IPS DF 19.7 (cell line): ENCODE results near the gene LRRC46.

Experiments
- DNase-seq: peaks from one replicate; pipeline ENCODE4 v3.0.0-alpha.2; 2013; ENCODE audit warnings: low read depth, low spot score

The LRRC46 gene

GRCh38 chr17:47831003-47831933, at the start of gene LRRC46, which contains the start of gene MRPL10:
TSS of gene LRRC46 (plus strand) at chr17:47831670. CDS start at chr17:47831990, 320 bp downstream.
TSS of gene MRPL10 (minus strand) at chr17:47831541. CDS start at chr17:47831511, 30 bp downstream.
- peak; percentile 74 for DNase-seq

- no peak for DNase-seq
These were observed 45.8 kb upstream of the LRRC46 start for GRCh38 chr17:47785538-47786123.

- no peak for DNase-seq
These were observed 41.6 kb upstream of the LRRC46 start for GRCh38 chr17:47789611-47790561.

- no peak for DNase-seq
These were observed 40.4 kb upstream of the LRRC46 start for GRCh38 chr17:47791025-47791424.

GRCh38 chr17:47792457-47792856, 39.0 kb upstream of the LRRC46 start:
- no peak for DNase-seq

GRCh38 chr17:47792979-47793378, 38.5 kb upstream of the LRRC46 start:
- DNase-seq, result no peak

- no peak for DNase-seq
These were observed 33.7 kb upstream of the LRRC46 start for GRCh38 chr17:47797797-47798196.

GRCh38 chr17:47800686-47801085, 30.8 kb upstream of the LRRC46 start:
- no peak for DNase-seq

- DNase-seq, result no peak
These were observed 30.2 kb upstream of the LRRC46 start for GRCh38 chr17:47801176-47801765.

- no peak for DNase-seq
These were observed 29.6 kb upstream of the LRRC46 start for GRCh38 chr17:47801906-47802305.

- no peak for DNase-seq
These were observed 29.0 kb upstream of the LRRC46 start for GRCh38 chr17:47802341-47803022.

- DNase-seq, result no peak
These were observed 28.3 kb upstream of the LRRC46 start for GRCh38 chr17:47803201-47803600.

GRCh38 chr17:47803751-47804150, 27.7 kb upstream of the LRRC46 start:
- DNase-seq, result no peak

GRCh38 chr17:47804461-47804860, 27.0 kb upstream of the LRRC46 start:
- no peak for DNase-seq

- no peak for DNase-seq
These were observed 25.2 kb upstream of the LRRC46 start for GRCh38 chr17:47806026-47806912.

- no peak for DNase-seq
These were observed 24.6 kb upstream of the LRRC46 start for GRCh38 chr17:47806913-47807255.

- DNase-seq, result no peak
These were observed 24.0 kb upstream of the LRRC46 start for GRCh38 chr17:47807421-47807820.

GRCh38 chr17:47808036-47808829, 23.2 kb upstream of the LRRC46 start:
- DNase-seq, result no peak
